Germinal center (tissue), 1 donor: Measurements from ENCODE around the gene BFAR.
A peak's percentile ranks its signal among the peaks of the same experiment; 100 is the strongest.
"Not testable (repeated sequence)": the region's sequence is repeated elsewhere in the genome, so short reads cannot be mapped to it uniquely, and the experiment has no call there.

Source experiments
- DNase-seq: peaks from one replicate; pipeline ENCODE4 v3.0.0; 2012; ENCODE audit warnings: mixed read lengths, low spot score

Gene BFAR

GRCh38 chr16:14636179-14636950 is 3.6 kb downstream of the BFAR start:
- not testable (repeated sequence) for DNase-seq

- DNase-seq: not testable (repeated sequence)
Observed at GRCh38 chr16:14636951-14637240, 4.1 kb downstream of the BFAR start.

DNA sequence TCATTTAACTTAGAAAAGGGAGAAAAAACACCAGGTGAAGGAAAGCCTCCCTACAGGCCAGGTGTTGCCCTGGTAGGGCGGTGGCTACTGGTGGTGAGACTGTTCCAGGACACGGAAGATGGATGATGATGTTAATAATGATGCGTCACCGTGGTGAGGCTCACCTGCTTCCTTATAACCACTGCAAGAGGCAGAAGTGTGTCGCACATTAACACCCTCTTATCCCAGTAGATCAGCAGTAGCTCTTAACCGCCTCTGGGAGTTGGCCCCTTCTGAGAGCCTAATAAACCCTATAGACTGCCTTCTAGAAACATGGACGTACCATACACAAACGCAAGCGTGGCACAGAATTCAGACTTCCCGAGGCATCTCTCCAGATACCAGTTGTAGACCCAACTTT is 7.8 kb downstream of the BFAR start:
- no peak for DNase-seq

GRCh38 chr16:14641206-14641605 is 8.5 kb downstream of the BFAR start:
- DNase-seq: no peak

DNA sequence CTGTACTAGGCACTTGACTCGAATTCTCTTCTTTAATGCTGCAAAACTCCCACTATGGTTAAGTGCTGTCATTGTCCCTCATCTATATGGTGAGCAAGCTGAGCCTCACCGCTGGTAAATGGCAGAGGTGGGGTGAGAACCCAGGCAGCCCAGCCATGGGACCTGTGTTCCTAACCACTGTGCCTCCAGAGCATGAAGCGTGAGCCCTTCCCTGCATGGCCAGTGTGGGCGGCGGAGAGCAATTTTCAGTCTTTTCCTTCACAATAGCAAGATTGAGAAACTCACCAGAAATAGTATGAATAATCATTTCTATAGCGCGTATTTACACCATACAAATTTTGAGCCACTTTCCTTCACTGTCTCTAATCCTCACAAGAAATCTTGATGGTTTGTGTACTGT is 9.2 kb downstream of the BFAR start:
- no peak for DNase-seq

- no peak for DNase-seq
Observed at GRCh38 chr16:14649816-14650215, 17.1 kb downstream of the BFAR start.

DNA sequence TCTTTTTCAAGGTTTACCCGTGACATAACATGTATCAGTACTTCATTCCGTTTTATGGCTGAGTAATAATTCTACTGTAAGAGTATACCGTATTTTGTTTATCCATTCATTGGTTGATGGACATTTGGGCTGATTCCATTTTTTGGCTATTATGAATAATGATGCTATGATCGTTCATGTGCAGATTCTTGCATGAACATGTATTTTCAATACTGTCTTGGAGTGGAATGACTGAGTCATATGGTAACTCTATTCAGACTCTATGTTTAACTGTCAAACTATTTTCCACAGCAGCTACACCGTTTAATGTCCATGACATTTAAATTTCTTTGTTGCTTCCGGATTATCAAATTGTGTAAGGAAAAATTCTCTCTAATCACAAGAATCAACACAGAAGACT is 17.9 kb downstream of the BFAR start:
- DNase-seq: no peak

- no peak for DNase-seq
Observed at GRCh38 chr16:14652726-14653125, 20.0 kb downstream of the BFAR start.

GRCh38 chr16:14658063-14658462 is 25.3 kb downstream of the BFAR start:
- peak; percentile 45 for DNase-seq

DNA sequence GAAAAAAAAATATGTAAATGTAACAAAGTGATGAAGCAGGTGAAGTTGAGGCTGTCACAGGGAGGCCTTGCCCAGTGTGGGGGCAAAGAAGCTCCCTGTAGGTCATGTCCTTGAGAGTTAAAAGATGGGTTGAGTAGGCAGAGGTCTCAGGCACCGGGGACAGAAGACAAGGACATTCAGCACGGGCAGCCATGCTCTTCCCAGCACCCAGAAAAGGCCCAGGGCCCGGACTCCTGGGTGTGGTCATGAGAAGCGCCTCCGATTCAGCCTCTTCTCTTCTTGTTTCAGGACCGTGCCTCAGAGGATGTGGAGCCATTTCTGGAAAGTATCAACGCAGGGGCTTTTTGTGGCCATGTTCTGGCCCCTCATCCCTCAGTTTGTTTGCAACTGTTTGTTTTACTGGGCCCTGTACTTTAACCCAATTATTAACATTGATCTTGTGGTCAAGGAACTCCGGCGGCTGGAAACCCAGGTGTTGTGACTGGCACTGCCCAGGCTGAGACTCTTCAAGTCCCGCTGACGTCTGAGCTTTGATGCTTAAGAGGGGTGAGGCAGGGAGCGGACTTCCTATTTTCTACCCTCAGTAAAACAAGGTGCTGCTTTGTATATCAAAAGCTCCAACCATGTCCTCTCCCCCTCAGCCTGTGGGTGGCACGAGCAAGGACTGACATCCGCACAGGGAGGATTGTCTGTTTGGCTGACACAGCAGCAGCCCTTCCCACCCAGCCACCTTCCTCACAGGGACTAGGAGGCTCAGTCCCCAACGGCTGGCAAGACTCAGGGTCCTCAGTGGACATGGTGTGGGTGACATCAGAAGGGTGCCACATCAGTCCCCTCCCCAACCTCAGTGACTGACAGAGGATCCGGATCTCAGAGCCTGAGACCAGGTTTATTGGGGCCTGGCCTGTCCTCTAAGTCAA is 34.9 kb downstream of the BFAR start:
- DNase-seq: no peak

GRCh38 chr16:14668556-14669223 is 35.9 kb downstream of the BFAR start:
- DNase-seq: no peak

DNA sequence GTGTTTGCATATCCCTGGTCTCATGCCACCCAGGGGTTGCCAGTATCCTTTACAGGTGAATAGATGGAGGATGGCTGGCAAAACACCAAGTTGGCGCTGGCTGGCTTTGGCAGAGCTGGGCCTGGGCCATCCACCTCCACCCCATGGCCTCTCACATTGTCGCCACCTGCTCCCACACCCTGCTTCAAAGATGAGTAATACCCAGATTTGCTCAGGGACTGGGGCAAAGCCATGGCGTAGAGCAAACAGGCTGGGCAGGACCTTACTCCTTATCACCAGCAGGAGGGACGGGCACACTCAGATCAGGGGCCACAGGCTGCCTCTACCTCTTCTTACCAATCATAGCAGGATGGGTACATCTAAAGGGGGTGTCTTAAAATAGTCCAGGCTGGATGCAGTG is 37.0 kb downstream of the BFAR start:
- no peak for DNase-seq

- peak; percentile 70 for DNase-seq
Observed at GRCh38 chr16:14672403-14672971, 39.7 kb downstream of the BFAR start.

DNA sequence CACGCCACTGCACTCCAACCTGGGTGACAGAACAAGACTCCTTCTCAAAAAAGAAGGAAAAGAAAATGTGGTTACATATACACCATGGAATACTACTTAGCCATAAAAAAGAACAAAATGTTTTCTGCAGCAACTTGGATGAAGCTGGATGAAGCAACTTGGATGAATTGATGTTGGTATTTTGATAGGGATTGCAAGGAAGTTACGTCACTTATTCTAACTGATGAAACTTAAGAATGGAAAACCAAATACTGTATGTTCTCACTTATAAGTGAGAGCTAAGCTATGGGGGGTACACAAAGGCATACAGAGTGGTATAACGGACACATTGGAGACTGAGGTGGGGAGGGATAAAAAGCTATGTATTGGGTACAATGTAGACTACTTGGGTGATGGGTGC is 43.9 kb downstream of the BFAR start:
- DNase-seq: no peak

- DNase-seq: no peak
Observed at GRCh38 chr16:14677627-14678026, 44.9 kb downstream of the BFAR start.

- DNase-seq: no peak
Observed at GRCh38 chr16:14678748-14679497, 46.2 kb downstream of the BFAR start.

DNA sequence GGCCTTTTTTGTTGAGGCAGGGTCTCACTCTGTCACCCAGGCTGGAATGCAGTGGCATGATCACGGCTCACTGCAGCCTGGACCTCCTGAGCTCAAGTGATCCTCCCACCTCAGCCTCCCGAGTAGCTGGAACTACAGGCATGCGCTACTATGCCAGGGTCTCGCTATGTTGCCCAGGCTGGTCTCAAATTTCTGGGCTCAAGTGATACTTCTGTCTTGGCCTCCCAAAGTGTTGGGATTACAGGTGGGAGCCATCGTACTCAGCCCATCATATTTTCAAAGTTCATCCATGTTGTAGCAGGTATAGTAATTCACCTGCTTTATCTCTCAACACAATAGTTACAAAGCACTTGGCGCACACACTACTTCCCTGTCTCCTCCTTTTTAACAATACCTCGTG is 47.6 kb downstream of the BFAR start:
- DNase-seq: not testable (repeated sequence)

GRCh38 chr16:14681115-14681514 is 48.4 kb downstream of the BFAR start:
- DNase-seq: no peak

DNA sequence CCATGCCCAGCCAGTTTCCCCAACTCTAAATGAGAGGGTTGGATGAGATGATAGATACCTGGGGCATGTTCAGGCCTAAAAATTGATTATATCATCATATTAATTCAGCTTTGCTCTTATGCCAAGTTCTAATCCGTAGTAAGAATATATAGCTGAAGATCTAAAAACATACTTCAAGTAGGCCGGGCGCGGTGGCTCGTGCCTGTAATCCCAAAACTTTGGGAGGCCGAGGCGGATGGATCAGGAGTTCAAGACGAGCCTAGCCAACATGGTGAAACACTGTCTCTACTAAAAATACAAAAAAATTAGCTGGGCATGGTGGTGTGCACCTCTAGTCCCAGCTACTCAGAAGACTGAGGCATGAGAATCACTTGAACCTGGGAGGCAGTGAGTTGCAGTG is 49.4 kb downstream of the BFAR start:
- no peak for DNase-seq

DNA sequence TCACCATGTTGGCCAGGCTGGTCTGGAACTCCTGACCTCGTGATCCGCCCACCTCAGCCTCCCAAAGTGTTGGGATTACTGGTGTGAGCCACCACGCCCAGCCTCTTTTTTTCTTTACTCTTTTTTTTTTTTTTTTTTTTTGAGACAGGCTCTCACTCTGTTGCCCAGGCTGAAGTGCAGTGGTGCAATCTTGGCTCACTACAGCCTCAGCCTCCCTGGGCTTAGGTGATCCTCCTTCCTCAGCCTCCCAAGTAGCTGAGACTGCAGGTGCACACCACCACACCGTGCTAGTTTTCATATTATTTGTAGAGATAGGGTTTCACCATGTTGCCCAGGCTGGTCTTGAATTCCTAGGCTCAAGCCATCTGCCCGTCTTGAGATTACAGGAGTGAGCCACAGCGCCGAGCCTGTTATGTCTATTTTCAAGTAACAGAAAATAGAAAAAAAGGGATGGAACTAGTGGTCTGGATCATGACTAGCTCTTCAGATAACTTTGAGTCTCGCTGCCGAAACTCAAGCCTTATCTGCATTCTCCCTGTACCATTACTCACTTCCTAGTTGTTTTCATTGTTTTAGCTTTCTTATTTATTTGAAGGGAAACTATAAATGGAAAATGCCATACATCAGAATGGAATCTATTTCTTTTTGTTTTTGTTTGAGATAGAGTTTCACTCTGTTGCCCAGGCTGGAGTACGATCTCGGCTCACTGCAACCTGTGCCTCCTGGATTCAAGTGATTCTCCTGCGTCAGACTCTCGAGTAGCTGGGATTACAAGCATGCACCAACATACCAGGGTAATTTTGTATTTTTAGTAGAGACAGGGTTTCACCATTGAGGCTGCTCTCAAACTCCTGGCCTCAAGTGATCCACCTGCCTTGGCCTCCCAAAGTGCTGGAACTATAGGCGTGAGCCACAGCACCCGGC is 53.4 kb downstream of the BFAR start:
- not testable (repeated sequence) for DNase-seq

GRCh38 chr16:14694129-14694528 is 61.4 kb downstream of the BFAR start, which contains the start of gene PLA2G10:
PLA2G10 (minus strand) TSS chr16:14694308; CDS start chr16:14694229, 79 bp downstream.
- not testable (repeated sequence) for DNase-seq
